A204.1 (cell line): ENCODE measurements around the gene GPR32.
"Not testable (repeated sequence)": the region's sequence is repeated elsewhere in the genome, so short reads cannot be mapped to it uniquely, and the experiment has no call there.

Experiments
- FAIRE-seq: peaks from 2 replicates; lab custom pipeline; 2012; peaks lifted over from hg19 to GRCh38; lab: Jason Lieb, UNC

The GPR32 gene

GRCh38 chr19:50747141-50747540 is 23.1 kb upstream of the GPR32 start:
- FAIRE-seq, result not testable (repeated sequence)

GRCh38 chr19:50749490-50749889 is 20.8 kb upstream of the GPR32 start:
- FAIRE-seq, result no peak

GRCh38 chr19:50750010-50750409 is 20.3 kb upstream of the GPR32 start:
- FAIRE-seq, result no peak

GRCh38 chr19:50753879-50754278 is 16.4 kb upstream of the GPR32 start:
- FAIRE-seq, result no peak

- FAIRE-seq, result not testable (repeated sequence)
Observed at GRCh38 chr19:50756244-50756643, 14.0 kb upstream of the GPR32 start.

- FAIRE-seq, result not testable (repeated sequence)
Observed at GRCh38 chr19:50757624-50758023, 12.6 kb upstream of the GPR32 start.

- not testable (repeated sequence) for FAIRE-seq
Observed at GRCh38 chr19:50759076-50759475, 11.2 kb upstream of the GPR32 start.

GRCh38 chr19:50759886-50760285 is 10.4 kb upstream of the GPR32 start:
- FAIRE-seq, result no peak

GRCh38 chr19:50761501-50761900 is 8.8 kb upstream of the GPR32 start:
- not testable (repeated sequence) for FAIRE-seq

GRCh38 chr19:50763521-50763920 is 6.7 kb upstream of the GPR32 start:
- FAIRE-seq, result not testable (repeated sequence)

- no peak for FAIRE-seq
Observed at GRCh38 chr19:50764409-50764808, 5.9 kb upstream of the GPR32 start.

GRCh38 chr19:50766746-50767145 is 3.5 kb upstream of the GPR32 start:
- not testable (repeated sequence) for FAIRE-seq

GRCh38 chr19:50767263-50767662 is 3.0 kb upstream of the GPR32 start:
- not testable (repeated sequence) for FAIRE-seq

GRCh38 chr19:50768277-50768676 is 2.0 kb upstream of the GPR32 start:
- FAIRE-seq, result no peak

- FAIRE-seq, result no peak
Observed at GRCh38 chr19:50770888-50771287, 624 bp downstream of the GPR32 start.

GRCh38 chr19:50772476-50772875 is 2.2 kb downstream of the GPR32 start:
- no peak for FAIRE-seq

GRCh38 chr19:50772912-50773311 is 2.6 kb downstream of the GPR32 start:
- not testable (repeated sequence) for FAIRE-seq

GRCh38 chr19:50773454-50773853 is 3.2 kb downstream of the GPR32 start:
- not testable (repeated sequence) for FAIRE-seq

GRCh38 chr19:50776131-50776530 is 5.9 kb downstream of the GPR32 start:
- no peak for FAIRE-seq

- FAIRE-seq, result no peak
Observed at GRCh38 chr19:50777261-50777660, 7.0 kb downstream of the GPR32 start.

GRCh38 chr19:50777830-50778303 is 7.6 kb downstream of the GPR32 start:
- FAIRE-seq, result no peak

- no peak for FAIRE-seq
Observed at GRCh38 chr19:50778906-50779430, 8.7 kb downstream of the GPR32 start.

GRCh38 chr19:50779504-50780457 is 9.5 kb downstream of the GPR32 start:
- FAIRE-seq, result no peak
